Stimulated activated CD4-positive, alpha-beta T cell treated with anti-CD3 and anti-CD28 coated beads, Interleukin-1b, Interleukin-23, amount 100 ng/mL, for 24 hours (primary cell): ENCODE data around the gene ARR3.
"Not testable (repeated sequence)": the region's sequence is repeated elsewhere in the genome, so short reads cannot be mapped to it uniquely, and the experiment has no call there.

Source experiments
- DNase-seq, 4 experiments: peaks; one replicate each; pipeline ENCODE4 v3.0.0-alpha.2; 2020; ENCODE audit warnings: low read depth in 4 of 4, low spot score in 1 of 4

Gene ARR3

GRCh38 chrX:70279081-70279480, 10.9 kb downstream of the ARR3 start:
- no peak for DNase-seq

DNA sequence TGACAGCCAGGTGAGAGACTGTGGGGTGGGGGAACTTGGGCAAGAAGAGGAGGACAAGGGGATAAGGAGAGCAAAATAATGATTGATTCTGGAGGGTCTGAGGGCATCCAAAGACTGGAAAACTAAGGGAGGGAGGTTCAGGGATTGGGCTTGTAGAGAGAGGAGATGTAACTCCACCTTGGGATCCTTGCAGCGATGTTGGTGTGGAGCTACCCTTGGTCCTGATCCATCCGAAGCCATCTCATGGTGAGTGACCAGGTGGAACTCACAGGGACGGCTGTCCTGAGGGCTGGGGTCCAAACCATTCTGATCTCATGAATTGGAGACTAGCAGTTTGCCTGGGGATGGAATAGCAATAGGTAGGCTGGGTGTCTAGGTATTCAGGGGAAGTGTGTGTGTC, 12.4 kb downstream of the ARR3 start:
- no peak for DNase-seq

GRCh38 chrX:70281951-70282350, 13.8 kb downstream of the ARR3 start, which contains the start of gene RAB41:
TSS of gene RAB41 (plus strand) at chrX:70282172. CDS start at chrX:70282218, 46 bp downstream.
- no peak for DNase-seq

DNA sequence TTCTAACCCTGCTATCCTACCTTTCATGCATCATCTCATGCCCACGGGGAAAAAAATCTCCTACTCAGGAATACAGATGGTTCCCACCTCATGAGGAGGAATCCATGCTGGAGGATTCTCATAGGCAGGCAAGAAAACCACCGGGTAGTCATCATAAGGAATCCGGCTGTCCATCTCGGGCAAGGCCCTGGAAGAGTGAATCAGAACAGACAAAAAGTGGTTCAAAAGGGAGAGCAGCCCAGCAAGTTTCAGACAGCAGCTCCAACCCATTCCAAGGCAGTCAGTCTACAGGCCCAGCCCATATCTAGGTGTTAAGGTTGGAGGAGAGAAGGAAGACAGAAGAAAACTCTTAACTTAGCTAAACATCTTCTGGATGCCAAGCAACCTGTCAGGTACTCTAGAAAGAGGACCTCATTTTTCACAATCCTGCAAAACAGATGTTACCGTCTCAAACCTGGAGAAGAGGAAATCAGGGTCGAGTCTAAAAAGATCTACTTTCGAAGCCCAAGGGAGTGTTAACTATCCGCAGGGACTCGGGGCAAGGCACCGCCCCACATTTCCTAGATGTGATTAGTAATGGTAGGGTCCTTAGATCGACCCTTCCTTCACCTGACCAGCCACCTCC, 21.1 kb downstream of the ARR3 start:
- no peak for DNase-seq

DNA sequence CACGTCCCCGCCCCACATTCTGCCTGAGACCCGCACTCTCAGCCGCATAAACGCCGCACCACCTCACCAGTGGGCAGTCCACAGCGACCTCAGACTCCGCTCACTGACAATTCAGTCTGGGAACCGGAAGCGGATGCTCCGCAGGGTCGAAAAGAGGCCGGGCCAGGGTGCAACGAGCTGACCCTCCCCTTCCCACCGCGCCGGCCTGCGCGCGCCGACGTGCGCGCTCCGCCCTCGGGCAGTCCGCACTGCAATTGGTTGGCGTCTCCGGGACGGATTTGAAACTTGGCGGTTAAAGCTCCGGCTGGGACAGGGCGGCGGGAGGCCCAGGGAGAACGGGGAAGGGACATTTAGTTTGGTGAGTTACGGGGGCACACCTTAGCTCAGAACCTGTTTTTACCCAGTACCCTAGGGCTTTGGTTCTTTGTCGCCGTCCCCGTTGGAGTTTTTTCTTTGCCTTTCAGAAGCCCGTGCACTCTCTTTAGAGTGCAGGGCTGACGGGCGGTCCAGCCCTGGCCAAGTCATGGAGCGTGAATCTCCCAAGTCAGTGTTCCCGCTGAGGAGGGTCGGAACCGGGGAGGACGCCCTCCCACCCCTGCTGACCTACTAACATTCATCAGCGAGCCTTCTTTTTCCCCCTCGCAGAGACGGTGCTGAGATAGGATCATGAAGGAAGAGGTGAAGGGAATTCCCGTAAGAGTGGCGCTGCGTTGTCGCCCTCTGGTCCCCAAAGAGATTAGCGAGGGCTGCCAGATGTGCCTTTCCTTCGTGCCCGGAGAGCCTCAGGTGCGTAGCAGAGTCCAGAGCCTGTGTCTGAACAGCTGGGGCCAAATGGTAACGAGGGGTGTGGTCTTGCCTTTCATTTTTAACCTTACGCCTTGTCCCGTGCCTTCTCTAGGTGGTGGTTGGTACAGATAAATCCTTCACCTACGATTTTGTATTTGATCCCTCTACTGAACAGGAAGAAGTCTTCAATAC, 21.9 kb downstream of the ARR3 start, which contains the start of the genes KIF4A and PDZD11:
Gene KIF4A (plus strand): TSS at position 312 of the 978 bp plus-strand sequence. CDS start 355 bp downstream, at position 667.
Gene PDZD11 (minus strand): TSS at position 135 of the 978 bp plus-strand sequence. CDS start 586 bp downstream, outside the sequence.
- DNase-seq, result peak; percentile 28 to 70 (median 49)

DNA sequence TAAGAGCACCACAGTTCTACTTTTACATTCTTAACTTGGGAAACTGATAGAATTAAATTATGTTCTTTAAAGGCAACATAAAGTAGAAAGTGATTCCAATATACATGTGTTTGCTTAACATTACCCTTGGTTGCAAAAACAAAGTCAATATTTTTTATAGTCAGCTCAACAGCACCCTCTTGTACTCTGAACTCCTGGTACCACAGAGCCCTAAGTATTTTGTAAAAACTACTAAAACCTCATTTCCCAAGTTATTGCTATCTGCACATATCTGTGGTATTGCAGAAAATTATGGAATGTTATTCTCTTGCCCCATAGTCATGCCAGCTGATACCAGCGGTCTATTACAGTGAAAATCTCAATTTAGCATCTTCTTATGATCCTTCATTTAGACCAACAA, 24.7 kb downstream of the ARR3 start:
- DNase-seq, result no peak

DNA sequence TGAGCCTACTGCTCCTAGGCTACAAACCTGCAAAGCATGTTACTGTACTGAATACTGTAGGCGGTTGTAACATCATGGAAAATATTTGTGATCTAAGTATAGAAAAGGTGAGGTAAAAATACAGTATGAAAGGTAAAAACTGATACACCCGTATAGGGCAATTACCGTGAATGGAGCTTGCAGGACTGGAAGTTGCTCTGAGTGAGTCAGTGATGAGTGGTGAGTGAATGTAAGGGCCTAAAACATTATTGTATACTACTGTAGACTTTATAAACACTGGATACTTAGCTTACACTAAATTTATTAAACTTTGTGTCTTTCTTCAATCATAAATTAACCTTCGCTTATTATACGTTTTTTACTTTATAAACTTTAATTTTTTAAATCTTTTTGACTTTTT, 25.5 kb downstream of the ARR3 start:
- DNase-seq, result no peak

DNA sequence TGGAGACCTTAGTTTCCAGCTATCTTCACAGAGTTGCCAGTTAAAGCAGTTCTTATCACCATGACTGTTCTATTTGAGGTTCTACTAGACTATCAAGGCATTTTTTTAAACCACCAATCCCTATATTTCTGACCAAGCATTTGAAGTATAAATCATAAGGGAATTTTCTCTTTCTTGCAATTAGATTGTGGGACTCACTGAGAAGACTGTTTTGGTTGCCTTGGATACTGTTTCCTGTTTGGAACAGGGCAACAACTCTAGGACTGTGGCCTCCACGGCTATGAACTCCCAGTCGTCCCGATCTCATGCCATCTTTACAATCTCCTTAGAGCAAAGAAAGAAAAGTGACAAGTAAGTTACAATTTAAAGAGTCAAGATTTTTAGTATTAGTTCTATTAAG, 33.6 kb downstream of the ARR3 start:
- DNase-seq, result no peak

DNA sequence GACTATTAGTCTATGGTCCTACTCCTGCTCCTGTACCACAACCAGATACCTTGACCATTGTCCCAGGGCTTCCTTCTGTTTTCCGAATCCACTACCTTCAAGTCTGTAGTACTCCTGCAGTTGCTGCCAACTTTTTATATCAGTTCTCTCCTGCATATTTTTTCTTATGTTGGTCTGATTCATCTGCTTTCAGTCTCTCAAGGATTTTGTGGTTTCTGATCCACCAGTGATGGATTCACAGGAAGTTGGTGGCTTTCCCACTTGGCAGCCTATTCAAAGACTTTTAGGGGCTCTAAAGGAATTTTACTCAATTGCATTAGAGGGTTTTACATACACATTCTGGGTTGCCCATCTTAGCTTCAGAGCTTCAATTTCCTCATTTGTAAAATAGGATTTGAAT, 45.4 kb downstream of the ARR3 start:
- no peak for DNase-seq

GRCh38 chrX:70322784-70323183, 54.6 kb downstream of the ARR3 start:
- no peak for DNase-seq

- not testable (repeated sequence) for DNase-seq
These were observed 55.5 kb downstream of the ARR3 start for GRCh38 chrX:70323628-70324027.

- DNase-seq, result no peak
These were observed 56.2 kb downstream of the ARR3 start for GRCh38 chrX:70324326-70324725.

DNA sequence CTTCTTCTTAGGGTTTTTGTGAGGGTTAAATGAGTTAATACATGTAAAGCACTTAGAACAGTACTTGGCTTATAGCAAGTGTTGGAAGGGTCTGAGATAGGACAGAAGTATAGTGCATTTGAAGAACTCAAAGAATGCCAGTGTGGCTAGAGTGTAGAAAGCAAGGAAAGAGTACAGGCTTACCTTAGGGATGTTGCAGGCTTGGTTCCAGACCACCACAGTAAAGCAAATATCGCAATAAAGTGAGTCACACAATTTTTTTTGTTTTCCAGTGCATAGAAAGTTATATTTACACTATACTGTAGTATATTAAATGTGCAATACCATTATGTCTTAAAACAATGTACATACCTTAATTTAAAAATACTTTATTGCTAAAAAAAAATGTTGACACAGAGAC, 63.0 kb downstream of the ARR3 start:
- DNase-seq, result no peak
